SJSA1 (cell line): ENCODE measurements around the gene DSG3. TPM values are rescaled to one million over a fixed set of nuclear protein-coding genes. Genes with fewer than 3 reads are reported as not detected.
"Not testable (repeated sequence)": the region's sequence is repeated elsewhere in the genome, so short reads cannot be mapped to it uniquely, and the experiment has no call there.

Experiments
- DNase-seq, 2 experiments: peaks; one replicate each; pipeline ENCODE4 v3.0.0-alpha.2; 2015 to 2020; ENCODE audit warnings: low spot score in 2 of 2, low read depth in 1 of 2
- H3K27ac ChIP-seq: fragments of 250-450 bp; sonication (Bioruptor Pico); 2 replicates; pipeline ENCODE4 v1.5.1; 2020; ENCODE audit warnings: mild to moderate bottlenecking, moderate library complexity
- H3K27me3 ChIP-seq: fragments of 250-450 bp; sonication (Bioruptor Pico); replicated peaks from 2 replicates; pipeline ENCODE4 v1.5.1; 2020; ENCODE audit warnings: mild to moderate bottlenecking, moderate library complexity
- H3K36me3 ChIP-seq: fragments of 250-450 bp; sonication (Bioruptor Pico); 2 replicates; pipeline ENCODE4 v1.5.1; 2020; ENCODE audit warnings: mild to moderate bottlenecking
- H3K4me1 ChIP-seq: fragments of 250-450 bp; sonication (Bioruptor Pico); replicated peaks from 2 replicates; pipeline ENCODE4 v1.6.1; 2021; ENCODE audit warnings: mild to moderate bottlenecking
- H3K4me3 ChIP-seq: fragments of 250-450 bp; sonication (Bioruptor Pico); 2 replicates; pipeline ENCODE4 v1.5.1; 2020; ENCODE audit warnings: mild to moderate bottlenecking
- H3K9me3 ChIP-seq: fragments of 250-450 bp; sonication (Bioruptor Pico); replicated peaks from 2 replicates; pipeline ENCODE4 v1.5.1; 2020; ENCODE audit warnings: mild to moderate bottlenecking
- total RNA-seq: library from RNA; depleted of rRNA; stranded (reverse); fragments of >200 nt; shearing (Covaris generic); gene quantifications from 2 replicates; pipeline ENCODE4 v1.2.3, GENCODE V29; 2014

Gene DSG3
- total RNA-seq, 1 experiment from 2014 or later: not detected

DNA sequence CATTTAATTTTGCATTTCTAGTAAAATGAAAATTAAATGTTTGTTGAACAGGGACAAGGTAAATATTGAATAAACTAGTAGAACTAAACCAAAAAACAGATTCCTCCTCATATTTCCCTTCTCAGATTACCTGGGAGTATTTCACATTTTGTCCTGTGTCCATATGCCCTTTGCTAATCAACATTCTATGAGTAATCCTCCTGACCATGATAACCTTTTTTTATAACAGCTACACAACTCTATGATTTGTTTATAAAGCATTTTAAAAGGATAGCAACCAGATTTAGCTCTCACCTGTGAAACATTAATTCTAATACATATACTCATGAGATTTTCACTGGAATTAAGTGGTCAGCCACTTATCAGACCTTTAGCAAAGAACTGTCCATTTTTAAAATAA, 43.3 kb downstream of the DSG3 start:
- 0 out of 2 replicates have a peak, but pooled peaks cover 3% of the 10 kb centered on the region for H3K27me3 ChIP-seq
- no peaks in the 10 kb centered on the region for H3K9me3 ChIP-seq
- no peak overlapping the region for H3K27ac ChIP-seq
- no peak for DNase-seq
- no peaks in the 10 kb centered on the region for H3K36me3 ChIP-seq
- H3K4me1 ChIP-seq: peaks cover 26% of the 10 kb centered on the region
- H3K4me3 ChIP-seq: no peak overlapping the region

DNA sequence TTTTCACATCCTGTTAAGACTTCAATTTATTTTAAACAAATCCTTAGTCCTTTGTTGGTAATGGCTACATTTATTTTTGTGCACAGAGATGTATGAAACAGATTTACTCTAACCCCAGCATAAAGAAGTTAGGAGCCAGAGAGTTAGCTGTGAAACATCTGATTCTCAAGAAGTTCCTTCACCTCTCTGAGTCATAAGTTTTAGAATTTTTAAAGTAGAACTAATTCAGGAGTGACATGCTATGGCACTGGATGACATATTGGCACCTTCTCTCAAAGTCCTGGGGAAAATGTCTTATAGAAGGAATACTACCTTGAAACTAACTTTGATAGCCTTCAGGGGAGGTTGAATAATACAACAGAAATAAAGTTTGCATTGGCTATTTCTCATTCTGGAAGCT, 44.0 kb downstream of the DSG3 start:
- Histone ChIP-seq H3K27me3 (0 out of 2 replicates have a peak, but pooled peaks cover 3% of the 10 kb centered on the region), H3K9me3 (no peaks in the 10 kb centered on the region), H3K36me3 (no peaks in the 10 kb centered on the region), H3K4me3 (no peak overlapping the region), H3K4me1 (peaks cover 26% of the 10 kb centered on the region), H3K27ac (no peak overlapping the region)
- no peak for DNase-seq

DNA sequence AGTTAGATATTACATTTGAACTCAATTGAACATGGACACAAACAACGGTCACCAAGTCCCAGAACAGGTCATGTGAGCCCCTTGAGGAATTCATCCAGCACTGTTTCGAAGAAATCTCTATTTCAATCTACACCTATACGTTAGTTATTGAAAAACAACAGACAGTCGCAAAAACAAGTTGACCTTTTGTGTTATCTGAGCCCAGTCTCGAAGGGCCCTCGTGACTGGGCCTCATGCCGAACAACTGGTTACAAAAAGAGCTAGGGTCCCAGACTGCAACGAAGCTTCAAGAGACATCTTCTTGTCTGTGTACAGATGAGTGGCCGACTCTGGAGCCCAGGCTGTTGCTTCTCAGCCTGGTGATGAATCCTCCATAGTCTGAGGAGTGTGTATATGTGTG, 45.1 kb downstream of the DSG3 start:
- Histone ChIP-seq H3K4me3 (no peak overlapping the region), H3K9me3 (no peaks in the 10 kb centered on the region), H3K27me3 (no peaks in the 10 kb centered on the region), H3K4me1 (peaks cover 23% of the 10 kb centered on the region), H3K27ac (no peak overlapping the region), H3K36me3 (no peaks in the 10 kb centered on the region)
- no peak for DNase-seq

DNA sequence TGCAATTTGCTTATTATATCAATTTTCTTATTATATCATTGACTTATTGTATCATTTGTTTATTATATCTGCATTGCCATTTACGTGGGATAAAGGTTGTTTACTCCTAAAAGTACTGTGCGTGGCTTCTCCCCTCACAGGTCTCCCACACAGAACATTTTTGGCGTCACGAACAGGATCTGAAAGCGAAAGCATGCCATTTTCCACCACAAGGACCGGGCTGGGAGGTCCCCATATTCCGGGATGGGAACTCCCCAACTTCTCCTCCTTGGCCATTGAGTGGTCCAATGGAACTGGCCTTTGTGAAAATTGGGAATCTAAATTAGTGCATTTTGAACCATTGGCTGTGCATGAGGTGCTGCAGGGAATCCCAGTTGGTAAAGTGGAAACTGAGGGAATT, 45.6 kb downstream of the DSG3 start:
- DNase-seq: no peak
- Histone ChIP-seq H3K4me3 (no peak overlapping the region), H3K9me3 (no peaks in the 10 kb centered on the region; the same call in 1 of the 2 replicates), H3K27ac (no peak overlapping the region), H3K36me3 (no peaks in the 10 kb centered on the region; the same call in 1 of the 2 replicates), H3K27me3 (no peaks in the 10 kb centered on the region), H3K4me1 (peaks cover 20% of the 10 kb centered on the region)

DNA sequence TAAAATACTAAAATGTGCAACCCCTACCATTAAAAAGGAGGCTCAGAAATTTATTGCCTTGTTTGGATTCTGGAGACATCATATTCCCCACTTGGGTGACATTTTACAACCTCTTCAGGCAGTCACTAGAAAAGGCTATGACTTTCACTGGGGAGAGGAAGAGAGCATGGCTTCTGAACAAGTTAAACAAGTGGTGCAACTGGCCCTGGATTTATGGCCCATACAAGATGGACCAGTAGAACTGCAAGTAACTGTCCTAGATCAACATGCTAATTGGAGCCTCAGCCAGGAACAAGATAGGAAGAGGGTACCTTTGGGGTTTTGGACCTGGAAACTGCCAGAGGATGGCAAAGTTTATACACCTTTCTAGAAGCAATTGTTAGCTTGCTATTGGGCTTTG, 46.4 kb downstream of the DSG3 start:
- DNase-seq: no peak
- Histone ChIP-seq H3K4me3 (no peak overlapping the region), H3K9me3 (no peaks in the 10 kb centered on the region; the same call in 1 of the 2 replicates), H3K27ac (no peak overlapping the region), H3K4me1 (peaks cover 15% of the 10 kb centered on the region), H3K27me3 (no peaks in the 10 kb centered on the region), H3K36me3 (no peaks in the 10 kb centered on the region; the same call in 1 of the 2 replicates)

DNA sequence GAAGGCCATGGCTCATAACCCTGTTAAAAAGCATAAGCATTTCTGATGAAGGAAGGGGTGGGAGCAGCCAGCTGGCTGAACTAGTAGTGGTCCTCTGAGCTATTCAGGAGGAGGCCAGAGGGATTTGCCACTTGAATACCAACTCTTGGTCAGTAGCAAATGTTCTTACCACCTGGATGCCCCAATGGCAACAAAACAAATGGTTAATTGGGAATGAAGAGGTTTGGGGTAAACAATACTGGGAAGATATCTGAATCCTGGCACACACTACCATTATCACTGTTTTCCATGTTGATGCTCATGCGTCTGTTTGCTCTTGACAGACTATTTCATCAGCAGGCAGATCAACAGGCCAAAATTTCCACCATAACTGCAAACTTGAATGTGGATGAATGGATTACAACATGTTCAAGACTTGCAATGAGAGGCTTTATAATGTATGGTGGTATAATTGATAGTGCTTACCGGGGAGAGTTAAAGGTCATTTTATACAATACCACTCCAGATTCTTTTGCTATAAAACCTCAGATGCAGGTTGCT, 47.2 kb downstream of the DSG3 start:
- H3K27ac ChIP-seq, DNase-seq, H3K4me3 ChIP-seq, H3K36me3 ChIP-seq, H3K27me3 ChIP-seq, H3K9me3 ChIP-seq: not testable (repeated sequence)
- H3K4me1 ChIP-seq: peaks cover 14% of the 10 kb centered on the region

DNA sequence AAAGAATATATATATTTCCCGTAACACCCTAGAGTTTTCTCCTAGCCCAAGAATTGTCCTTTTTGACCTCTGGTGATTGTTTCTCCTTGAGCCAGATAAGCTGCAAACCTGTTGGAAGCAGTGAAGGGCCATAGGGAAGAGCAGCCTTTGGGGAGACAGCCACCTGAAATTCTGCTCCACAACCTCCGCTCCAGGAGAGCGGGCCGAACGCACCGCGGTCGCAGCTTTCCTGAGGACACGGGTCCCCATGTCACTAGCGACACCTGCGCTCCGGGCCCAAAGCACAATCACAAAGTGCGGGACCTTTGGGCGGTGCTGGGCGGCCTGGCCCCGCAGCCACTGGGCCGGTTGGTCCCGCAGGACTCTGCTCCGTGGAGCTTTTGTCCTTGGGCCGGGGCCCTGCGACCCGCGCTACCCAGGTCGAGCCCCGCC, 49.9 kb downstream of the DSG3 start:
- Histone ChIP-seq H3K36me3 (peaks cover 4% of the 10 kb centered on the region), H3K4me3 (peak overlapping the region; percentile 95), H3K4me1 (peaks cover 5% of the 10 kb centered on the region), H3K27me3 (no peaks in the 10 kb centered on the region), H3K9me3 (no peaks in the 10 kb centered on the region; the same call in 1 of the 2 replicates), H3K27ac (no peak overlapping the region)
- DNase-seq: no peak

DNA sequence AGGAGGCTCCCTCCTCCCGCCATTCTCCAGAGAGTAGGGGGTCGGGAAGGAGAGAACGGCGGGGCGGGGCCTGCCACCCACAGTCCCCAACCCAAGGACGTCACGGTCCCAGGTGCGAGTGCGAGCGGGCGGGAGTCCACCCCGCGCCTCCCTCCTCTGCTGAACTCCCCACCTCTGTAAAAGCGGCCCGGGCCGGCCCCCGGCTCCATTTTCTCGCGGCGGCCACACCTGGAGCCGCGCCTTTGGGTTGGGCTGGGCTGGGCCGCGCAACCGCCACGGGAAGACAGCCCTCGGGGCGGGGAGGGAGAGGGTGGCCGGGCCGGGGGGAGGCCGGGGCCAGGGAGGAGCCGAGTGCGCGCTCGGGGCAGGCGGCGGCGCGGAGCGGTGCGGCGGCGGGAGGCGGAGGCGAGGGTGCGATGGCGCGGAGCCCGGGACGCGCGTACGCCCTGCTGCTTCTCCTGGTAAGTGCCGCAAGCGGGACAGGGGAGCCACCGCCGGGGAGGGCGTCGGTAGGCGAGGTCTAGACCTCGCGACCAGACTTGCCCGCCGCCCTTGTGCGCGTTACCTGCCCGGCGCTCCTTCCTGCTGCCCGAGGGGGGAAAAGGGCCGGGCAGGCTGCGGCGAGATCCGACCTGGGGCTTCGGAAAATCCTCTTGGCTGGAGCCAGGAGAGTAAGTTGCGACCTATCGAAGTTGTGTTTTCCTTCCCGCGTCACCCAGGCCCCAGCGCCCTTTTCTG, 50.5 kb downstream of the DSG3 start, which contains the start of gene DSG2:
DSG2 (plus strand) TSS at position 342 of the 738 bp plus-strand sequence; CDS start at position 417, 75 bp downstream.
- Histone ChIP-seq H3K27ac (peak within 1 kb of the TSS; percentile 61), H3K9me3 (no peaks in the 10 kb centered on the region; the same call in 1 of the 2 replicates), H3K27me3 (no peaks in the 10 kb centered on the region), H3K4me1 (peaks cover 5% of the 10 kb centered on the region), H3K4me3 (peak within 1 kb of the TSS; percentile 95), H3K36me3 (peaks cover 4% of the 10 kb centered on the region)
- DNase-seq: peak; percentile 73

DNA sequence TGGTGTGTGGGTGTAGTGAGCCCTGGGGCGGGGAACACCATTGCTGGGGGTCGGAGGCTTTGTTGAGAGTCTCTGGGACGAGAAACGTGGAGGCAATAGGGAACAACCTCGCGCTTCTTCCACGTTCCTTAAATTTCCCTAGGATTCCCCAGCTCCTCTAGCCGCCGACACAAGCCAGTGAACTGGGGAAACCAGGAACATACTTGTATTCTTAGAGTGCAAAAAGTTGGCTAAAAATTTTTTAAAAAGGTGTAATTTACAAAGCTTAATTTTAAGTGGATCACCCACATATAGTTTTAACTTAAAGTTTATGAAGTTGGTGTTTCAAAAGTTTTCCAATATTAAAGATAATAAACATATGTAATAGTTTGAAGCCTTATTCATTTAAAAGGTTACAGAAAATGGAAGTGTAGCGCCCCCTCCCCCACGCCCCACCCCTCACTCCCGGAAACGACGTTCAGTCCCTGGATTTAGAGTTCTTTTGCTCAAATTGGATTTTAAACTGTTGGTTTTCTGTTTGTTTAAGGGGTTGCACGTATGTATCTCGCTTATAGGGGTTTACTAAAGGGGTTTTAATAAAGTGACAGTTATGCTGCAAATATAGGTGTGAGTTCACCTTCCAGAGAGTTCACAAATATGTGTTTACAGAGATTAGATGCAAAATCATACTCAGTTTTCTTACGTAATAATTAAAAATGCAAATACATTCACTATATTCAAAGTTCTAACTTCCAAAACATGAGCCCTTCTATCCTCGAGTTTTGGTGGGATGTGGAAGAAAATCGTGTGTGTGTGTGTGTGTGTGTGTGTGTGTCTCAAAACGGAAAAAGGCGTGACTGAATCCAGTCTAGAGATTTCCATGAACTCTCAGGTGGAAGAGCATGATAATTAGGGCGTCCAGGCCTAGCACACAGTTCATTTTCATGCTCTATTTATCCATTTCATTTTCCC, 51.3 kb downstream of the DSG3 start:
- DNase-seq: peak; percentile 24 to 55
- H3K36me3 ChIP-seq: peaks cover 4% of the 10 kb centered on the region
- H3K9me3 ChIP-seq: no peaks in the 10 kb centered on the region; the same call in 1 of the 2 replicates
- H3K27me3 ChIP-seq: no peaks in the 10 kb centered on the region
- peaks cover 5% of the 10 kb centered on the region for H3K4me1 ChIP-seq
- H3K4me3 ChIP-seq: peak overlapping the region; percentile 95
- H3K27ac ChIP-seq: peak overlapping the region; percentile 61

DNA sequence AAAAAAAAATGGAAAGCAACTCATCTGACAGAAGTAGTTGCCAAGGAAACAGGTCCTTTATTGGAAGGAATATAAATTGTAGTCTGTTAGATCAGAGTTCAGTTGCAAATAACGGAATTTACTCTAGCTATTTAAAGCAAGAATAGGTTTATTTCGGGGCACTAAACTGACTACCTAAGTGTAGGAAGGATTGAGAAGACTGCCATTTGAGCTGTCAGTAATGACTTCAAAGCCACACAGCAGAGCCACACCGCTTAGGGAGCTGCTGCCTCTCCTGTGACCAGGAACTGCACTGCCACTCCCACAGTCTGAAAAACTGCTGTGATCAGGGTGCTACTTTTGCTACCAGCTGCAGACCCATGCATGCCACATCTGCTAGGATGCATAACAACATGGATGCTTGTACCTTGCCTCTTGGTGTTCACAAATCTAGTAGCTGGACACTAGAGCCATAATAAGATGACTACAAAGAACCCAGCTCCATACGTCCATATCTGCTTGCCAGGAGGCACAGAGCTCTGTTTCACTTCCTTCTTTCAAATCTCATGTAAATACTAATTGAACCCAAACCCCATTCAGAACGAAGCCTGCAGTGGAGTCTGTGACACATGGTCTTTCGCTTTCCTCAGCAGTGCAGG, 52.6 kb downstream of the DSG3 start:
- DNase-seq: no peak
- Histone ChIP-seq H3K9me3 (no peaks in the 10 kb centered on the region; the same call in 1 of the 2 replicates), H3K4me1 (peaks cover 5% of the 10 kb centered on the region), H3K27me3 (no peaks in the 10 kb centered on the region), H3K36me3 (peaks cover 4% of the 10 kb centered on the region), H3K27ac (no peak overlapping the region), H3K4me3 (no peak overlapping the region)

DNA sequence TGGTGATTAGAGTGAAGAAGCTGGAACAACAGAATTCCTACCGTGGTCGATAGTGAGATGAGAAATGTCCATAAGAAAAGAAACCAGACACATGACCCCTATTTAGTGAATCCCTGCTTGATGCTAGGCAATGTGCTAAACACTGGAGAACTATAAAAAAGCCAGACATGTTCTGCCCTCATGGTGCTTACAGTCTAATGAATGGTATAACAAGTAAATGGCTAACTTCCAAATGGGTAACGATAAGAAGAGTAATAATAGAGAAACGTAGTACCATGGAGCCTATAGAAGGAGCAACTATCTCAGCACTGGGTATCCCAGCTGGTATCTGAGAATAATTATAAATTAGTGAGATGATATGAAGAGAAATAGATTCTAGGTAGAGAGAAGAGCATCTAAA, 55.5 kb downstream of the DSG3 start:
- Histone ChIP-seq H3K27ac (no peak overlapping the region), H3K27me3 (no peaks in the 10 kb centered on the region), H3K9me3 (no peaks in the 10 kb centered on the region; the same call in 1 of the 2 replicates), H3K36me3 (peaks cover 4% of the 10 kb centered on the region), H3K4me1 (no peaks in the 10 kb centered on the region; the same call in none of the 2 replicates), H3K4me3 (no peak overlapping the region)
- DNase-seq: no peak

DNA sequence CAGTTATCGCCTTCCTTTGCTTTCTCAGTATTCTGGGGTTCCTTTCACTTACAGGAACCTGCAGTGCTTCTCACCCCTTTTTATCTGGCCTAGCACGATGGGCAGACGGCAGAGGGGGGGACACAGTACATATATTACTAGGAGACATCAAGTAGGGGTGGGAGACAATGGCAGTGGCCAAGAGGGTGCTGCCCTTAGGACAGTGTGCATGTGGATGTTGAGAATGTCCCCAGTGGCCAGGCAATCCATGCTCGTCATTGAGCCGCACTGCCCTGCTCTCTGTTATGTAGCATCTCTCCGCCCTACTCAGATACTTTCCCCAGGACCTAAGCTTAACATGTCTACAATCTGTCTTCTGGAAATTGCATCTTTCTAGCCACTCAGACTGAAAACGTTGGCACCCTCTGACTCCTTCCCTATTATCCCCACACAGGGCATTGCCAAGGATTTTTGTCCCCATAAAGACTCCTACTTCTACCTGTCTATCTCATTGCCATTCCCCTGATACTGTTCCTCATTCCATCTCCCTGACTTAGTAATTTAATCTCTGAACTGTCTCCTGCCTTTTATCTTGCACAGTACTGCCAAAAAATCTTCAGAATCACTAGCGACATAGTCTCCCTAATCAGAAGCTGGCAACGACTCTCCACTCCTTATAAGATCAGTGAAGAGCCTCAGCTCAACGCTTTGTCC, 57.1 kb downstream of the DSG3 start:
- DNase-seq: no peak
- Histone ChIP-seq H3K4me3 (no peak overlapping the region), H3K27ac (no peak overlapping the region), H3K27me3 (no peaks in the 10 kb centered on the region), H3K4me1 (peaks cover 8% of the 10 kb centered on the region), H3K36me3 (peaks cover 4% of the 10 kb centered on the region), H3K9me3 (no peaks in the 10 kb centered on the region)

DNA sequence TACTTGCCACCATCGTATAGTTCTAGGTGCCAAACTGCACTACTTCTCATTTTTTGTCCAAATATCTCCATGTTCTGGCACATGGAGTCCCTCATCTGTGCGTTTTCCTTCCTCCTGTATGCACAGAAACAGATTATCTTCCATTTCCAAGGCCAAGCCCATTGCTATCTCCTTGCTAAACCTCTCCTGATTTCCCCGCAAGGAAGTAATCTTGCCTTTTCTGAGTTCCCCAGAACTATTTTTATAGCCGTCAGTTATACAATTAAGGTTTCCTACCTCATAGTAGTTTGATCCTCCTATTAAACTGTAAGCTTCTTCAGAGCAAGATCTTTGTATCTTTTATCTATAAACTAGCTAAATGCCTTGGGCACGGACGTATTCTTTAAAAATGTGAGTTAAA, 57.6 kb downstream of the DSG3 start:
- no peaks in the 10 kb centered on the region for H3K9me3 ChIP-seq
- no peak for DNase-seq
- peaks cover 14% of the 10 kb centered on the region for H3K4me1 ChIP-seq
- H3K27ac ChIP-seq: no peak overlapping the region
- peaks cover 3% of the 10 kb centered on the region for H3K36me3 ChIP-seq
- no peaks in the 10 kb centered on the region for H3K27me3 ChIP-seq
- H3K4me3 ChIP-seq: no peak overlapping the region
